ENCODE data around the gene CREBRF.

DNA sequence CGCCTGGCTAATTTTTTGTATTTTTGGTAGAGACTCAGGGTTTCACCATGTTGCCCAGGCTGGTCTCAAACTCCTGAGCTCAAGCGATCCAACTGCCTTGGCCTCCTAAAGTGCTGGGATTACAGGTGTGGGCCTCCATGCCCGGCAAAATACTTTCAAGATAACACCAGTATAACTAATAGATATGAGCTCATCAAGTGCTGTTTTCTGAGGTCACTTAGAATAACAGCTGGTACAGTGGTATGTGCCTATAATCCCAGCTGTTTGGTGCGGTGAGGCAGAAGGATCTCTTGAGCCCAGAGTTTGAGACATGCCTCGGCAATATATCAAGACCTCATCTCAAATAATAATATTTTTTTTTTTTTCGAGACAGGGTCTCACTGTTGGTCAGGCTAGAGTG is 30.5 kb upstream of the CREBRF start:
- TF ChIP-seq, protein P1, sequence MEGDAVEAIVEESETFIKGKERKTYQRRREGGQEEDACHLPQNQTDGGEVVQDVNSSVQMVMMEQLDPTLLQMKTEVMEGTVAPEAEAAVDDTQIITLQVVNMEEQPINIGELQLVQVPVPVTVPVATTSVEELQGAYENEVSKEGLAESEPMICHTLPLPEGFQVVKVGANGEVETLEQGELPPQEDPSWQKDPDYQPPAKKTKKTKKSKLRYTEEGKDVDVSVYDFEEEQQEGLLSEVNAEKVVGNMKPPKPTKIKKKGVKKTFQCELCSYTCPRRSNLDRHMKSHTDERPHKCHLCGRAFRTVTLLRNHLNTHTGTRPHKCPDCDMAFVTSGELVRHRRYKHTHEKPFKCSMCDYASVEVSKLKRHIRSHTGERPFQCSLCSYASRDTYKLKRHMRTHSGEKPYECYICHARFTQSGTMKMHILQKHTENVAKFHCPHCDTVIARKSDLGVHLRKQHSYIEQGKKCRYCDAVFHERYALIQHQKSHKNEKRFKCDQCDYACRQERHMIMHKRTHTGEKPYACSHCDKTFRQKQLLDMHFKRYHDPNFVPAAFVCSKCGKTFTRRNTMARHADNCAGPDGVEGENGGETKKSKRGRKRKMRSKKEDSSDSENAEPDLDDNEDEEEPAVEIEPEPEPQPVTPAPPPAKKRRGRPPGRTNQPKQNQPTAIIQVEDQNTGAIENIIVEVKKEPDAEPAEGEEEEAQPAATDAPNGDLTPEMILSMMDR (IDR thresholded peaks at IDR 0.05; ENCODE audit: low read depth, low read length, missing input control) = no peak
- TF ChIP-seq JUND (IDR thresholded peaks at IDR 0.05) (no peak), FOXA2 (IDR thresholded peaks at IDR 0.05) (no peak), GABPA (IDR thresholded peaks at IDR 0.05 in 1 of 2, conservative IDR thresholded peaks at IDR 0.05 in 1 of 2) (no peak), FOXA1 (IDR thresholded peaks at IDR 0.05) (no peak), RAD21 (IDR thresholded peaks at IDR 0.05) (no peak), TAF1 (conservative IDR thresholded peaks at IDR 0.05) (no peak), HNF4A (conservative IDR thresholded peaks at IDR 0.05) (no peak), EGR1 (IDR thresholded peaks at IDR 0.05; ENCODE audit: low read depth in 2 of 2) (no peak), YY1 (IDR thresholded peaks at IDR 0.05) (no peak)
- TF ChIP-seq, protein P2, sequence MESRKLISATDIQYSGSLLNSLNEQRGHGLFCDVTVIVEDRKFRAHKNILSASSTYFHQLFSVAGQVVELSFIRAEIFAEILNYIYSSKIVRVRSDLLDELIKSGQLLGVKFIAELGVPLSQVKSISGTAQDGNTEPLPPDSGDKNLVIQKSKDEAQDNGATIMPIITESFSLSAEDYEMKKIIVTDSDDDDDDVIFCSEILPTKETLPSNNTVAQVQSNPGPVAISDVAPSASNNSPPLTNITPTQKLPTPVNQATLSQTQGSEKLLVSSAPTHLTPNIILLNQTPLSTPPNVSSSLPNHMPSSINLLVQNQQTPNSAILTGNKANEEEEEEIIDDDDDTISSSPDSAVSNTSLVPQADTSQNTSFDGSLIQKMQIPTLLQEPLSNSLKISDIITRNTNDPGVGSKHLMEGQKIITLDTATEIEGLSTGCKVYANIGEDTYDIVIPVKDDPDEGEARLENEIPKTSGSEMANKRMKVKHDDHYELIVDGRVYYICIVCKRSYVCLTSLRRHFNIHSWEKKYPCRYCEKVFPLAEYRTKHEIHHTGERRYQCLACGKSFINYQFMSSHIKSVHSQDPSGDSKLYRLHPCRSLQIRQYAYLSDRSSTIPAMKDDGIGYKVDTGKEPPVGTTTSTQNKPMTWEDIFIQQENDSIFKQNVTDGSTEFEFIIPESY (IDR thresholded peaks at IDR 0.05) = no peak
- TF ChIP-seq, protein P3, sequence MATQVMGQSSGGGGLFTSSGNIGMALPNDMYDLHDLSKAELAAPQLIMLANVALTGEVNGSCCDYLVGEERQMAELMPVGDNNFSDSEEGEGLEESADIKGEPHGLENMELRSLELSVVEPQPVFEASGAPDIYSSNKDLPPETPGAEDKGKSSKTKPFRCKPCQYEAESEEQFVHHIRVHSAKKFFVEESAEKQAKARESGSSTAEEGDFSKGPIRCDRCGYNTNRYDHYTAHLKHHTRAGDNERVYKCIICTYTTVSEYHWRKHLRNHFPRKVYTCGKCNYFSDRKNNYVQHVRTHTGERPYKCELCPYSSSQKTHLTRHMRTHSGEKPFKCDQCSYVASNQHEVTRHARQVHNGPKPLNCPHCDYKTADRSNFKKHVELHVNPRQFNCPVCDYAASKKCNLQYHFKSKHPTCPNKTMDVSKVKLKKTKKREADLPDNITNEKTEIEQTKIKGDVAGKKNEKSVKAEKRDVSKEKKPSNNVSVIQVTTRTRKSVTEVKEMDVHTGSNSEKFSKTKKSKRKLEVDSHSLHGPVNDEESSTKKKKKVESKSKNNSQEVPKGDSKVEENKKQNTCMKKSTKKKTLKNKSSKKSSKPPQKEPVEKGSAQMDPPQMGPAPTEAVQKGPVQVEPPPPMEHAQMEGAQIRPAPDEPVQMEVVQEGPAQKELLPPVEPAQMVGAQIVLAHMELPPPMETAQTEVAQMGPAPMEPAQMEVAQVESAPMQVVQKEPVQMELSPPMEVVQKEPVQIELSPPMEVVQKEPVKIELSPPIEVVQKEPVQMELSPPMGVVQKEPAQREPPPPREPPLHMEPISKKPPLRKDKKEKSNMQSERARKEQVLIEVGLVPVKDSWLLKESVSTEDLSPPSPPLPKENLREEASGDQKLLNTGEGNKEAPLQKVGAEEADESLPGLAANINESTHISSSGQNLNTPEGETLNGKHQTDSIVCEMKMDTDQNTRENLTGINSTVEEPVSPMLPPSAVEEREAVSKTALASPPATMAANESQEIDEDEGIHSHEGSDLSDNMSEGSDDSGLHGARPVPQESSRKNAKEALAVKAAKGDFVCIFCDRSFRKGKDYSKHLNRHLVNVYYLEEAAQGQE (IDR thresholded peaks at IDR 0.05) = no peak
- TF ChIP-seq, protein P4, sequence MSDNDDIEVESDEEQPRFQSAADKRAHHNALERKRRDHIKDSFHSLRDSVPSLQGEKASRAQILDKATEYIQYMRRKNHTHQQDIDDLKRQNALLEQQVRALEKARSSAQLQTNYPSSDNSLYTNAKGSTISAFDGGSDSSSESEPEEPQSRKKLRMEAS (IDR thresholded peaks at IDR 0.05) = no peak
